H1 (cell line): ENCODE measurements around the gene WDR5. TPM values are rescaled to one million over a fixed set of nuclear protein-coding genes. Genes with fewer than 3 reads are reported as not detected.

Experiments used
- KDM4A ChIP-seq: IDR thresholded peaks from one replicate; pipeline ENCODE4 v1.7.1; 2012; ENCODE audit warnings: low read depth, mild to moderate bottlenecking, moderate library complexity, low read length, inconsistent platforms; ENCODE audit not compliant: severe bottlenecking
- NRF1 ChIP-seq: IDR thresholded peaks from 2 replicates; pipeline ENCODE4 v1.6.1; 2011; ENCODE audit warnings: mild to moderate bottlenecking, low read depth, low read length, improper control_type of control experiment
- polyA plus RNA-seq, 7 experiments: library from polyadenylated mRNA; depleted of rRNA in 3 of 7; stranded (reverse) in 5 of 7; unstranded in 2 of 7; fragments of >200 nt in 5 of 7; fragments of 200-250 nt in 2 of 7; gene quantifications; 1 replicate in 5 of 7; 2 replicates in 1 of 7; 4 replicates in 1 of 7; pipeline versions ENCODE4 v1.2.1 to v1.2.3, GENCODE V29; 2011 to 2013; ENCODE audit warnings: missing spikeins in 2 of 7, mixed read lengths in 2 of 7
- total RNA-seq: library from RNA; stranded (reverse); fragmentation: NEBNext Ultra II Directional; extraction: Animal tissue kit (Norgen Biotek cat#: 25700); gene quantifications from 2 replicates; pipeline ENCODE4 v1.2.1, GENCODE V29; 2021

WDR5 gene
- total and polyA plus RNA-seq, 2 of the 8 experiments (the other 6 are each of a cell fraction or from before 2014, with no cell fraction given): 38.4 to 68.1 TPM

DNA sequence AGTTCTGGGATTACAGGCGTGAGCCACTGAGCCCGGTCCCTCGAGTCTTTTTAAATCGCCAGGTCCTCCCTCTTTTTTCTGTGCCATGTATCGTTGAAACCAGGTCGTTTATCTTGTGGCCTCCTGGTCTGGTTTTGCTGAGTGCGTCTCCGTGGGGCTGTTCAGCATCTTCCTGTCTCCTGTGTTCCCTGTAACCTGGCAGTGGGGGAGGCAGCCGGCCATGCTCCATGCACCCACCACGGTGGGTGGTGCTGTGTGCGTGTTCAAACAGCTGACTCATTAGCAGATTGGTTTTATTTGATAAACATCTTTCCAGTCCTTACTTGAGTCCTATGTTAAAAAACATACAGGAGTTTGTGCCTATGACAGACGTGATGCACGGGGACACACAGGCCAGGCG is 25.8 kb downstream of the WDR5 start (continued):
- no peak for TF ChIP-seq KDM4A
- TF ChIP-seq NRF1: no peak
- TF ChIP-seq, all 59 proteins: peak for 0
